GM20000 (cell line): ENCODE measurements around the gene MAN1A1.

Source experiments
- DNase-seq: peaks from one replicate; pipeline ENCODE4 v3.0.0; 2012; ENCODE audit warnings: low spot score
- TF ChIP-seq, protein P1 (sequence below): IDR thresholded peaks from 2 replicates; pipeline ENCODE4 v1.5.1; 2012; ENCODE audit warnings: mild to moderate bottlenecking, control low read depth; ENCODE audit errors: extremely low read depth, missing control alignments

MAN1A1 gene

GRCh38 chr6:119350952-119351372 lies 1.4 kb upstream of the MAN1A1 start:
- TF ChIP-seq, protein P1, sequence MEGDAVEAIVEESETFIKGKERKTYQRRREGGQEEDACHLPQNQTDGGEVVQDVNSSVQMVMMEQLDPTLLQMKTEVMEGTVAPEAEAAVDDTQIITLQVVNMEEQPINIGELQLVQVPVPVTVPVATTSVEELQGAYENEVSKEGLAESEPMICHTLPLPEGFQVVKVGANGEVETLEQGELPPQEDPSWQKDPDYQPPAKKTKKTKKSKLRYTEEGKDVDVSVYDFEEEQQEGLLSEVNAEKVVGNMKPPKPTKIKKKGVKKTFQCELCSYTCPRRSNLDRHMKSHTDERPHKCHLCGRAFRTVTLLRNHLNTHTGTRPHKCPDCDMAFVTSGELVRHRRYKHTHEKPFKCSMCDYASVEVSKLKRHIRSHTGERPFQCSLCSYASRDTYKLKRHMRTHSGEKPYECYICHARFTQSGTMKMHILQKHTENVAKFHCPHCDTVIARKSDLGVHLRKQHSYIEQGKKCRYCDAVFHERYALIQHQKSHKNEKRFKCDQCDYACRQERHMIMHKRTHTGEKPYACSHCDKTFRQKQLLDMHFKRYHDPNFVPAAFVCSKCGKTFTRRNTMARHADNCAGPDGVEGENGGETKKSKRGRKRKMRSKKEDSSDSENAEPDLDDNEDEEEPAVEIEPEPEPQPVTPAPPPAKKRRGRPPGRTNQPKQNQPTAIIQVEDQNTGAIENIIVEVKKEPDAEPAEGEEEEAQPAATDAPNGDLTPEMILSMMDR, result peak; percentile 30
- DNase-seq, result peak; percentile 36

DNA sequence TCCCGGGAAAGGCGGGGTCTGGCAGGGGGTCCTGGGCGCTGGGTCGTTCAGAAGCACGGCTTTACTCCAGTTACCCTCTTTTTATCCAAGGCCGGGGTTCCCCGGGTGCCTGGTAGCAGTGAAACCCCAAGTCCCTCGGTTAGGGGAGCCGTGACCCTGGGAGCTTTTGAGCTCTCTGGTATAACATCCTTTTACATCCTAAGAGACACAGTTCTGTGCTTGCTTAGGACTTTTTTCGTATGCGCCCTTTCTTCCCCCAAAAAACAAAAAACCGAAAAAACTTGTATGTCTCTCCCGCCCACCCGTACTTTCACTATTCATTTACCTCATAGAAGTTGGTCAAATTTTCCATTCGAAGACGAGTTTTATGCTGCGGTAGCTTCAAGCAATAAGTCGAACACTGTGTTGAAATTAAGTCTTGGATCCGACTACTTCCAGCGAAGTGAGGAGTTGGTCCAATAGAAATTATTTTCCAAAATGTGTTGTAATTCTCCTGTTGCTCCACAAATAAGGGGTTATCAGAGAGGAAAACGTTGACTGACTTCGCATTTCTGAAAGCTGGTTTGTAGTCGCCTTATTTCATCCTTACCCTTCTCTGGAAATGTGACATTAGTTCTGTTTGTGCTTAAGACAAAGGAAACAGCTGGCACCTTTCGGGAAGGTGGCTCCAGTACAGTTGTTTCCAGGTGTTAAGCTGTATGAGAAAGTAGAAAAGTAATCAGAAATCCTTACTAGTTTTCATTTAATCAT lies 816 bp upstream of the MAN1A1 start:
- TF ChIP-seq, protein P1, result no peak
- peak; percentile 60 for DNase-seq

DNA sequence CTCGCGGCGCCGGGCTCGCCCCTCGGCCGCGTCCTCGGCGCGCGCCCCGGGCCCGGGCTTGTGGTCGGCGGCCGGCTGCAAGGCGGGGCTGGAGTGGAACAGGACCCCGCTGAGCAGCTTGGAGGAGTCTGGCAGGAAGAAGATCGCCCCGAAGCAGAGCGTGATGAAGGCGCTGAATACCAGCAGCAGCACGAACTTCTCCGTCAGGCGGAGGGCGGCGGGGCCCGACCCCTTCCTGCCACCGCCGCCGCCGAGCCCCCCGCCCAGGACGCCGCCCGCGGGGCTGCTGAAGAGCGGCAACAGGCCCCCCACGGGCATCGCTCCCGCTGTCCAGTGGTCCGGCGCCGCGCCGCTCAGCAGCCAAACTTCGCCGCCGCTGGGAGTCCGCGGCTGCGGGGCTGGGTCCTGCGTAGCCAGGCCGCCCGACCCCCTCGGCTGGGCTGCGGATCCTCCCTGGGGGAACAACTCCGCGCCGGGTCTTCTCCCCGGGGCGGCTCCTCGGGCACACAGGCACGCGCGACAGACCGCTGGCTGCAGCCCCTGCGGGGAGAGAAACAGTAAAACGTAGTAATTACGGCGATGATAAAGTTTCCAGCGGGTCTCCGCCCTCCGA lies 707 bp downstream of the MAN1A1 start:
- TF ChIP-seq, protein P1, result no peak
- peak; percentile 69 for DNase-seq

DNA sequence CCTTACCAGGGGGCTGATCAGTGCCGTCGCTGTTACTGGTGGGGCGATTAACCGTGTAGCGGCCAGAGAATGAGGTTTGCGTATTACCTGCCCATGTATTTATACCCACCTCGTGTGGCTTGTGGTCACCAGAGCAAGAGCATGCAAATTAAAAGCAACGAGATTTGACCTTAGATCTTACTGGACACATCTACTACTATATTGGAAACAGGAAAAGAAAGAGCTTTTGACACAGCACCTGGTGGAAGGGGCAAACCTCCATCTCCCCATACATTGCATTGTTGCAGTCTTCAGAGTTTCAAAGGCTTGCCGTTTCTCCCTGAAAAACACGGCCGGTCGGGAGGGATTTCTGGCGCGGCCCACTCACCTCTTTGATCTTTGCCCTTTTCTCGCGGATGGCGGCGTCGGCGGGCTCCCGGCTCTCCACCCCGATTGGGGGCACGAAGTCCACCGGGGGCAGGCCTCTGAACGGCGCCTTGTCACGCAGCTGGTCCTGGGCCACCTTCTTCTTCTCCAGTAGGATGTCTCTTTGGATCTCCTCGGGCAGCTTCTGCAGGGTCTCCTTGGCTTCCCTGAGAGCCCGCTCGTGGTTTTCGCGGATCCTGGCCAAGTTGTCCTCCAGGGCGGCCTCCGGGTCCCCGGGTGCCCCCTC lies 1.3 kb downstream of the MAN1A1 start:
- TF ChIP-seq, protein P1, result no peak
- peak; percentile 55 for DNase-seq

- DNase-seq, result peak; percentile 57
- TF ChIP-seq, protein P1, result no peak
These were observed 2.0 kb downstream of the MAN1A1 start for GRCh38 chr6:119347466-119348095.

- DNase-seq, result no peak
- TF ChIP-seq, protein P1, result no peak
These were observed 2.6 kb downstream of the MAN1A1 start for GRCh38 chr6:119346936-119347335.
